H9 (cell line): Measurements from ENCODE around the gene KRTAP10-9. TPM values are rescaled to one million over a fixed set of nuclear protein-coding genes. Genes with fewer than 3 reads are reported as not detected.

Experiments
- DNase-seq: peaks from one replicate; pipeline ENCODE4 v3.0.0-alpha.2; 2017
- H2AFZ ChIP-seq: one replicate; pipeline ENCODE4 v1.6.1; 2013; ENCODE audit warnings: mild to moderate bottlenecking, low read length, control low read depth, moderate library complexity
- H2AK5ac ChIP-seq: 2 replicates; pipeline ENCODE4 v1.6.1; 2013; ENCODE audit warnings: low read length, control low read depth, mixed read lengths; ENCODE audit not compliant: insufficient read length
- H2BK120ac ChIP-seq: one replicate; pipeline ENCODE4 v1.6.1; 2013; ENCODE audit warnings: low read depth, mild to moderate bottlenecking, low read length, control low read depth, inconsistent platforms; ENCODE audit not compliant: poor library complexity, severe bottlenecking
- H2BK12ac ChIP-seq: 2 replicates; pipeline ENCODE4 v1.6.1; 2013; ENCODE audit warnings: low read length, control low read depth, mixed read lengths, low read depth; ENCODE audit not compliant: insufficient read length
- H2BK15ac ChIP-seq: 2 replicates; pipeline ENCODE4 v1.6.1; 2013; ENCODE audit warnings: low read depth, low read length, control low read depth
- H2BK20ac ChIP-seq: one replicate; pipeline ENCODE4 v1.6.1; 2013; ENCODE audit warnings: low read depth, mild to moderate bottlenecking, low read length, control low read depth, inconsistent platforms; ENCODE audit not compliant: poor library complexity, severe bottlenecking
- H2BK5ac ChIP-seq: 2 replicates; pipeline ENCODE4 v1.6.1; 2013; ENCODE audit warnings: low read length, control low read depth, mixed read lengths; ENCODE audit not compliant: insufficient read length
- H3K14ac ChIP-seq: 2 replicates; pipeline ENCODE4 v1.6.1; 2013; ENCODE audit warnings: low read length, control low read depth; ENCODE audit not compliant: insufficient read depth
- H3K18ac ChIP-seq: 2 replicates; pipeline ENCODE4 v1.6.1; 2013; ENCODE audit warnings: low read depth, mild to moderate bottlenecking, mixed read lengths, low read length, control low read depth; ENCODE audit not compliant: insufficient read length
- H3K23ac ChIP-seq: 2 replicates; pipeline ENCODE4 v1.6.1; 2013; ENCODE audit warnings: low read length, control low read depth, mixed read lengths, low read depth; ENCODE audit not compliant: insufficient read length
- H3K23me2 ChIP-seq: 2 replicates; pipeline ENCODE4 v1.6.1; 2013; ENCODE audit warnings: low read depth, mild to moderate bottlenecking, mixed read lengths, low read length, control low read depth; ENCODE audit not compliant: insufficient read length, poor library complexity, severe bottlenecking
- H3K27ac ChIP-seq: 2 replicates; pipeline ENCODE4 v1.5.1; 2013; ENCODE audit warnings: low read length, control low read depth, mixed read lengths, low read depth; ENCODE audit not compliant: insufficient read length
- H3K27me3 ChIP-seq: 2 replicates; pipeline ENCODE4 v1.6.1; 2013; ENCODE audit warnings: low read length, control low read depth, inconsistent platforms; ENCODE audit not compliant: insufficient read depth
- H3K4ac ChIP-seq: 2 replicates; pipeline ENCODE4 v1.6.1; 2013; ENCODE audit warnings: low read depth, mild to moderate bottlenecking, control low read depth, inconsistent platforms, low read length, moderate library complexity
- H3K4me1 ChIP-seq: 2 replicates; pipeline ENCODE4 v1.6.1; 2013; ENCODE audit warnings: low read length, control low read depth, inconsistent platforms; ENCODE audit not compliant: insufficient read depth
- H3K4me2 ChIP-seq: 2 replicates; pipeline ENCODE4 v1.6.1; 2013; ENCODE audit warnings: low read length, control low read depth, mixed read lengths; ENCODE audit not compliant: insufficient read length, insufficient read depth
- H3K56ac ChIP-seq: 2 replicates; pipeline ENCODE4 v1.6.1; 2013; ENCODE audit warnings: low read depth, mild to moderate bottlenecking, mixed read lengths, low read length, control low read depth; ENCODE audit not compliant: insufficient read length
- H3K79me1 ChIP-seq: 2 replicates; pipeline ENCODE4 v1.6.1; 2013; ENCODE audit warnings: low read depth, mild to moderate bottlenecking, moderate library complexity, low read length, control low read depth, inconsistent platforms; ENCODE audit not compliant: insufficient read depth, poor library complexity, severe bottlenecking
- H3K79me2 ChIP-seq: 2 replicates; pipeline ENCODE4 v1.6.1; 2013; ENCODE audit warnings: low read length, control low read depth, inconsistent platforms; ENCODE audit not compliant: insufficient read depth
- H3K9ac ChIP-seq: 2 replicates; pipeline ENCODE4 v1.6.1; 2013; ENCODE audit warnings: low read length, control low read depth, mixed read lengths; ENCODE audit not compliant: insufficient read length; ENCODE audit errors: extremely low read depth
- H3K9me3 ChIP-seq: one replicate; pipeline ENCODE4 v1.6.1; 2013; ENCODE audit warnings: low read depth, low read length, inconsistent platforms; ENCODE audit not compliant: control insufficient read depth
- H3T11ph ChIP-seq: one replicate; pipeline ENCODE4 v1.6.1; 2013; ENCODE audit warnings: mild to moderate bottlenecking, low read length, control low read depth, inconsistent platforms
- H4K20me1 ChIP-seq: one replicate; pipeline ENCODE4 v1.6.1; 2013; ENCODE audit not compliant: control insufficient read depth, insufficient read length, insufficient read depth
- H4K5ac ChIP-seq: 2 replicates; pipeline ENCODE4 v1.6.1; 2013; ENCODE audit warnings: low read depth, mild to moderate bottlenecking, mixed read lengths, low read length, control low read depth; ENCODE audit not compliant: insufficient read length
- H4K8ac ChIP-seq: replicated peaks from 2 replicates; pipeline ENCODE4 v1.6.1; 2013; ENCODE audit warnings: low read length, control low read depth, mixed read lengths, low read depth; ENCODE audit not compliant: insufficient read length
- H4K91ac ChIP-seq: 2 replicates; pipeline ENCODE4 v1.6.1; 2013; ENCODE audit warnings: low read depth, mild to moderate bottlenecking, moderate library complexity, mixed read lengths, low read length, control low read depth; ENCODE audit not compliant: insufficient read length
- H3K27ac Mint-ChIP-seq, 3 experiments: 2 replicates in 2 of 3; 3 replicates in 1 of 3; pipeline ENCODE4 v1.8.0; 2020 to 2021; ENCODE audit warnings: mixed read lengths in 3 of 3, mild to moderate bottlenecking in 1 of 3, moderate library complexity in 1 of 3
- H3K27me3 Mint-ChIP-seq: 2 replicates; pipeline ENCODE4 v1.8.0; 2021; ENCODE audit warnings: low read depth, mild to moderate bottlenecking, moderate library complexity, mixed read lengths
- H3K36me3 Mint-ChIP-seq, 3 experiments: 2 replicates in 2 of 3; 3 replicates in 1 of 3; pipeline ENCODE4 v1.8.0; 2020 to 2021; ENCODE audit warnings: low read depth in 3 of 3, mixed read lengths in 3 of 3; ENCODE audit not compliant: insufficient read depth in 1 of 3
- H3K4me1 Mint-ChIP-seq, 2 experiments: 2 replicates each; pipeline ENCODE4 v1.8.0; 2020; ENCODE audit warnings: mixed read lengths in 2 of 2
- H3K4me3 Mint-ChIP-seq, 2 experiments: 2 replicates in 1 of 2; 3 replicates in 1 of 2; pipeline ENCODE4 v1.8.0; 2020 to 2021; ENCODE audit warnings: mild to moderate bottlenecking in 2 of 2, mixed read lengths in 2 of 2, moderate library complexity in 1 of 2
- H3K9me3 Mint-ChIP-seq, 2 experiments: 2 replicates in 1 of 2; 3 replicates in 1 of 2; pipeline ENCODE4 v1.8.0; 2020; ENCODE audit warnings: mild to moderate bottlenecking in 2 of 2, mixed read lengths in 2 of 2, moderate library complexity in 1 of 2
- CTCF ChIP-seq: fragments of 200-600 bp; sonication (generic); conservative IDR thresholded peaks from 3 replicates; pipeline ENCODE4 v1.8.0; 2021; ENCODE audit warnings: antibody characterized with exemption, mild to moderate bottlenecking
- WGBS: extraction: QIAGEN DNeasy Blood & Tissue Kit; methylation state at CpG from one replicate; pipeline ENCODE4 v1.1.7; 2013; ENCODE audit warnings: missing lambda C conversion rate, low lambda C conversion rate, mixed read lengths; ENCODE audit not compliant: insufficient read length; ENCODE audit errors: extremely low coverage; 5-methylcytosine and 5-hydroxymethylcytosine counted together
- total RNA-seq: library from RNA; stranded (reverse); gene quantifications from 2 replicates; pipeline ENCODE4 v1.2.1, GENCODE V29; 2021

Gene KRTAP10-9
- total RNA-seq, 1 experiment from 2014 or later: not detected

GRCh38 chr21:44643741-44644310, 16.9 kb downstream of the KRTAP10-9 start:
- Histone ChIP-seq H4K91ac (no peak overlapping the region), H3K27ac (no peak overlapping the region), H3K79me1 (no peaks in the 10 kb centered on the region), H3K56ac (no peak overlapping the region), H4K20me1 (no peaks in the 10 kb centered on the region), H3K9me3 (no peaks in the 10 kb centered on the region), H3K23ac (no peak overlapping the region), H3K4me1 (no peaks in the 10 kb centered on the region), H3K18ac (no peak overlapping the region), H2BK20ac (no peak overlapping the region), H3K14ac (no peak overlapping the region), H2BK12ac (no peak overlapping the region), H2BK120ac (no peak overlapping the region), H3T11ph (no peak overlapping the region), H2AFZ (no peak overlapping the region), H2AK5ac (no peak overlapping the region), H4K5ac (no peak overlapping the region), H2BK5ac (no peak overlapping the region), H3K4ac (no peak overlapping the region), H4K8ac (no peak overlapping the region), H3K23me2 (peaks cover 2% of the 10 kb centered on the region), H3K4me2 (no peak overlapping the region), H3K79me2 (no peaks in the 10 kb centered on the region), H3K27me3 (no peaks in the 10 kb centered on the region), H2BK15ac (no peak overlapping the region), H3K9ac (no peak overlapping the region)
- Mint-ChIP-seq H3K9me3 (peaks cover 22 to 25% of the 10 kb centered on the region in 2 experiments), H3K27ac (no peak overlapping the region), H3K4me3 (no peak overlapping the region), H3K4me1 (peaks cover 13 to 14% of the 10 kb centered on the region in 2 experiments), H3K27me3 (peaks cover 8% of the 10 kb centered on the region), H3K36me3 (peaks cover 9 to 20% (median 16%) of the 10 kb centered on the region in 3 experiments)
- DNase-seq: no peak
- no CpG with 5 or more reads among the region's 14 CpGs for WGBS
- TF ChIP-seq CTCF: no peak
